Measurements from ENCODE around the gene IRAK1BP1.
"Not testable (repeated sequence)": the region's sequence is repeated elsewhere in the genome, so short reads cannot be mapped to it uniquely, and the experiment has no call there.

Gene IRAK1BP1

GRCh38 chr6:78867370-78868040, at the start of gene IRAK1BP1:
IRAK1BP1 (plus strand) TSS chr6:78867551; CDS start chr6:78867577, 26 bp downstream.
- peak; percentile 80 for DNase-seq

GRCh38 chr6:78824045-78824444, 43.3 kb upstream of the IRAK1BP1 start:
- DNase-seq: no peak

GRCh38 chr6:78829407-78829806, 37.9 kb upstream of the IRAK1BP1 start:
- DNase-seq: no peak

- DNase-seq: no peak
These were observed 36.5 kb upstream of the IRAK1BP1 start for GRCh38 chr6:78830805-78831204.

- no peak for DNase-seq
These were observed 35.9 kb upstream of the IRAK1BP1 start for GRCh38 chr6:78831492-78831891.

GRCh38 chr6:78832091-78832808, 35.1 kb upstream of the IRAK1BP1 start:
- no peak for DNase-seq

GRCh38 chr6:78835817-78836216, 31.5 kb upstream of the IRAK1BP1 start:
- DNase-seq: no peak

- DNase-seq: no peak
These were observed 30.8 kb upstream of the IRAK1BP1 start for GRCh38 chr6:78836598-78836997.

- no peak for DNase-seq
These were observed 26.2 kb upstream of the IRAK1BP1 start for GRCh38 chr6:78841111-78841510.

- DNase-seq: no peak
These were observed 24.4 kb upstream of the IRAK1BP1 start for GRCh38 chr6:78842953-78843352.

GRCh38 chr6:78844899-78845298, 22.5 kb upstream of the IRAK1BP1 start:
- no peak for DNase-seq

GRCh38 chr6:78845567-78845966, 21.8 kb upstream of the IRAK1BP1 start:
- no peak for DNase-seq

GRCh38 chr6:78850621-78851020, 16.7 kb upstream of the IRAK1BP1 start:
- DNase-seq: no peak

- DNase-seq: no peak
These were observed 16.2 kb upstream of the IRAK1BP1 start for GRCh38 chr6:78851156-78851555.

GRCh38 chr6:78854546-78854945, 12.8 kb upstream of the IRAK1BP1 start:
- no peak for DNase-seq

GRCh38 chr6:78858339-78858938, 8.9 kb upstream of the IRAK1BP1 start:
- DNase-seq: not testable (repeated sequence)

GRCh38 chr6:78861509-78861908, 5.8 kb upstream of the IRAK1BP1 start:
- no peak for DNase-seq

GRCh38 chr6:78863576-78863975, 3.8 kb upstream of the IRAK1BP1 start:
- no peak for DNase-seq

GRCh38 chr6:78864957-78865356, 2.4 kb upstream of the IRAK1BP1 start:
- no peak for DNase-seq

- no peak for DNase-seq
These were observed 356 bp upstream of the IRAK1BP1 start for GRCh38 chr6:78867020-78867369.

GRCh38 chr6:78868116-78868515, 765 bp downstream of the IRAK1BP1 start:
- no peak for DNase-seq

GRCh38 chr6:78875505-78875904, 8.2 kb downstream of the IRAK1BP1 start:
- DNase-seq: no peak

GRCh38 chr6:78883651-78884050, 16.3 kb downstream of the IRAK1BP1 start:
- DNase-seq: no peak

GRCh38 chr6:78889901-78890300, 22.6 kb downstream of the IRAK1BP1 start:
- not testable (repeated sequence) for DNase-seq

Data from CD4-positive, alpha-beta T cell treated with Interleukin-17A for 4 hours (primary cell).